Measurements from ENCODE around the gene PLEKHM3. TPM values are rescaled to one million over a fixed set of nuclear protein-coding genes. Genes with fewer than 3 reads are reported as not detected.
A peak's percentile ranks its signal among the peaks of the same experiment; 100 is the strongest.

PLEKHM3 gene
- polyA plus RNA-seq, 2 of the 4 experiments (the other 2 are of a cell fraction), result 2.9 to 6.5 TPM

DNA sequence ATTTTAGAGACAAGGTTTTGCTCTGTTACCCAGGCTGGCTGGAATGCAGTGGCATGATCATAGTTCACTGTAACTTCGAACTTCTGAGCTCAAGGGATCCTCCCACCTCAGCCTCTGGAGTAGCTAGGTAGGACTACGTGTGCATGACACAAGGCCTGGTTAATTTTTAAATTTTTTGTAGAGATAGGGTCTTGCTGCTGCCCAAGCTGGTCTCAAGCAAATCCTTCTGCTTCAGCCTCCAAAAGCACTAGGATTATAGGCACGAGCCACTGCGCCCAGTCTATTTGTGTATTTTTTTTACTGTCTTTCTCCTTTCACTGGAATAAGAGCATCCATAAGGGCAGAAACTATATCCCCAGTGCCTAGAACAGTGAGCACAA, 89.3 kb downstream of the PLEKHM3 start:
- POLR2A ChIA-PET, result no interaction called here
- WGBS (ENCODE audit: missing lambda C conversion rate), result 62% methylated on average over 4 of the region's 4 CpGs
- FAIRE-seq (no peak), DNase-seq (ENCODE audit: low read depth in 1 of 2, low spot score in 1 of 2) (no peak), ATAC-seq (no peak)
- H3K4me1 ChIP-seq, result peaks cover 10% of the 10 kb centered on the region
- no peak for TF ChIP-seq HOXA7 (CRISPR knock-in tag; IDR thresholded peaks at IDR 0.05)
- TF ChIP-seq CHD4 (IDR thresholded peaks at IDR 0.05; ENCODE audit: borderline replicate concordance), result no peak
- TF ChIP-seq, protein P1, sequence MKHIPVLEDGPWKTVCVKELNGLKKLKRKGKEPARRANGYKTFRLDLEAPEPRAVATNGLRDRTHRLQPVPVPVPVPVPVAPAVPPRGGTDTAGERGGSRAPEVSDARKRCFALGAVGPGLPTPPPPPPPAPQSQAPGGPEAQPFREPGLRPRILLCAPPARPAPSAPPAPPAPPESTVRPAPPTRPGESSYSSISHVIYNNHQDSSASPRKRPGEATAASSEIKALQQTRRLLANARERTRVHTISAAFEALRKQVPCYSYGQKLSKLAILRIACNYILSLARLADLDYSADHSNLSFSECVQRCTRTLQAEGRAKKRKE (CRISPR knock-in tag; IDR thresholded peaks at IDR 0.05; ENCODE audit: low read depth), result no peak
- no peak for TF ChIP-seq KDM1A (IDR thresholded peaks at IDR 0.05; ENCODE audit: low read depth)
- no peak for TF ChIP-seq CBX8 (IDR thresholded peaks at IDR 0.05)
- no peak for TF ChIP-seq CEBPB (IDR thresholded peaks at IDR 0.05)
- no peak for TF ChIP-seq MYC (IDR thresholded peaks at IDR 0.05; ENCODE audit: borderline replicate concordance, low read length)
- TF ChIP-seq NPAS2 (CRISPR knock-in tag; IDR thresholded peaks at IDR 0.05; ENCODE audit: borderline replicate concordance), result no peak
- TF ChIP-seq EHF (CRISPR knock-in tag; IDR thresholded peaks at IDR 0.05), result no peak
- TF ChIP-seq ZFP36 (IDR thresholded peaks at IDR 0.05; ENCODE audit: borderline replicate concordance, partially characterized antibody), result no peak
- TF ChIP-seq EHMT2 (IDR thresholded peaks at IDR 0.05; ENCODE audit: low read depth), result no peak
- no peak for TF ChIP-seq HEYL (CRISPR knock-in tag; IDR thresholded peaks at IDR 0.05)
- no peak for TF ChIP-seq ZC3H11A (IDR thresholded peaks at IDR 0.05)
- no peak for TF ChIP-seq CHD2 (IDR thresholded peaks at IDR 0.05; ENCODE audit: low read length, partially characterized antibody)
- no peak overlapping the region for H3K4me3 ChIP-seq
- H3K27ac ChIP-seq, result no peak overlapping the region
- CTCF ChIA-PET, result interaction anchor here (1.0 kb wide), 1 partner anchor 167 kb away, joined by 3 read pairs; the partner anchor contains the start of gene FZD5
- no peak overlapping the region for H3K4me2 ChIP-seq
- H3K9me3 ChIP-seq, result no peaks in the 10 kb centered on the region

DNA sequence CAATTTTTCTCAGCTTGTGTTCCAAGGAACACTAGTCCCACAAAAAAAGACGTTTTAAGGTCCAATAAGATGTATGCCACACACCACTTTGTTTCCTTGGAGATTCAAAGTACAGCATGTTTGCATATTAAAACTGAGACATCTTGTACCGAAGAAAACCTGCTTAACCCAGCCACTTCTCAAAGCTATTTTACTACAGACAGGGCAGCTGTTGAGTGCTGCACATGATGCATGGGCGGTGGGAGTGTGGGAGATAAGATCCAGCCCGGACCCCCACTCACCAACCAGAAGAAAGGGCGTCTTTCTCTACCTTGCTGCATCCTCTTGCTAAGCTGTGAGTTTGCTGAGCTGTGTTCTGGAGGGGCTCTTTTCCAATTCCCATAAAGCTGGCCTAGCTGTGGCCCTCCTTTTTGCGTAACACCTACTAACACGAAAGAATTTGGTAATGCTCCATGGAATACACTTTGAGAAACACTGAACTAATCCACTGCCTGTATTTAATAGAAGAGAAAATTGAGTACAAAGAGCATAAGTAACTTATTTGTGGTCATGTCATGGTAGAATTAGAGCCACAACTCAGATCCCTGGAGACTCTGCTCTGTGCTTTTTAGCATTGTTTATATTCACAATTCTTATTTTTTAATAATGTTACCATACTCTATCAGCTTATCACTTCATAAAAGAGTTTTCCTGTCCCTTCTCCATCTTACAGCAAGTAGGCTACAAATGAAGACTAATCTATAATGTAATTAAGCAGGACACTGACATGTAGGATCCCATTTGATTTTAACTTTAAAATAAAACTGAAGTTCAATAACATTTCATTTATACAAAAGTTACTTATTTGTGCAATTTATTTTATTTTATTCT, 90.0 kb downstream of the PLEKHM3 start:
- Histone ChIP-seq H3K4me3 (no peak overlapping the region), H3K27ac (no peak overlapping the region), H3K9me3 (no peaks in the 10 kb centered on the region), H3K4me2 (no peak overlapping the region), H3K4me1 (peaks cover 10% of the 10 kb centered on the region)
- WGBS (ENCODE audit: missing lambda C conversion rate), result 67% methylated on average over 7 of the region's 7 CpGs
- DNase-seq (ENCODE audit: low read depth in 1 of 2, low spot score in 1 of 2), result no peak
- ATAC-seq, result no peak
- ChIA-PET POLR2A (no interaction called here), CTCF (interaction anchor here (0.6 to 1.0 kb wide), 2 partner anchors 130 to 166 kb away, joined by 3 read pairs; partner anchors contain the start of gene FZD5)
- TF ChIP-seq, protein P2, sequence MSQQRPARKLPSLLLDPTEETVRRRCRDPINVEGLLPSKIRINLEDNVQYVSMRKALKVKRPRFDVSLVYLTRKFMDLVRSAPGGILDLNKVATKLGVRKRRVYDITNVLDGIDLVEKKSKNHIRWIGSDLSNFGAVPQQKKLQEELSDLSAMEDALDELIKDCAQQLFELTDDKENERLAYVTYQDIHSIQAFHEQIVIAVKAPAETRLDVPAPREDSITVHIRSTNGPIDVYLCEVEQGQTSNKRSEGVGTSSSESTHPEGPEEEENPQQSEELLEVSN (IDR thresholded peaks at IDR 0.05; ENCODE audit: borderline replicate concordance, low read depth), result no peak
- TF ChIP-seq EHF (CRISPR knock-in tag; IDR thresholded peaks at IDR 0.05) (no peak), RNF2 (IDR thresholded peaks at IDR 0.05; ENCODE audit: borderline replicate concordance, low read depth) (no peak), EHMT2 (IDR thresholded peaks at IDR 0.05; ENCODE audit: low read depth) (no peak), KDM5A (IDR thresholded peaks at IDR 0.05) (no peak), SMC3 (IDR thresholded peaks at IDR 0.05) (no peak)
- no peak for FAIRE-seq

DNA sequence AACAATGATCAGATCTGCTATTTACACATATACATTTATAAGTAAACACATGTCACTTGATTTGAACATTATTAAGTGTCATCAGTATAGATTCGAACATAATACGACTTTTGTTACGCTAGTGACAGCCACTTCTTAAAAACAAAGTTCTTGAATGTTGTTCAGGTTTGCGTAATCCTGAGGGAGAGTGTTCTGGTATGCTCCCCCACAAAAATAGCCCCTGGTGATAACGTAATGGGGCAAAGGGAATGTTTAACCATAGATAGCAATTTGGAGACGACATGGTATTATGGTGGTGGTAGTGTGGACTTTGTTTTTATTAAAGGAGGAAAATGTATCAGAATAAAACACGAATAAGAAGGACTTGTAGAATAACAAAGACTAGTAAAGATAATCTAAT, 90.6 kb downstream of the PLEKHM3 start:
- H3K9me3 ChIP-seq, result no peaks in the 10 kb centered on the region
- POLR2A ChIA-PET, result interaction anchor here (0.6 kb wide), 1 partner anchor 142 kb away, joined by 9 read pairs; no protein-coding TSS in a partner anchor
- H3K27ac ChIP-seq, result no peak overlapping the region
- CTCF ChIA-PET, result interaction anchor here (0.6 kb wide), 1 partner anchor 129 kb away, joined by 3 read pairs; no protein-coding TSS in a partner anchor
- peaks cover 9% of the 10 kb centered on the region for H3K4me1 ChIP-seq
- FAIRE-seq, result peak; percentile 18
- ATAC-seq, result no peak
- TF ChIP-seq CBX2 (IDR thresholded peaks at IDR 0.05; ENCODE audit: borderline replicate concordance, low read depth) (no peak), GATA3 (IDR thresholded peaks at IDR 0.05; ENCODE audit: borderline replicate concordance) (no peak)
- no peak overlapping the region for H3K4me3 ChIP-seq
- no peak for DNase-seq (ENCODE audit: low read depth in 1 of 2, low spot score in 1 of 2)
- WGBS (ENCODE audit: missing lambda C conversion rate), result 85% methylated on average over 7 of the region's 7 CpGs
- no peak overlapping the region for H3K4me2 ChIP-seq

All from A549 (cell line).